ENCODE data around the gene ALOX15B. TPM values are rescaled to one million over a fixed set of nuclear protein-coding genes. Genes with fewer than 3 reads are reported as not detected.

The ALOX15B gene
- total RNA-seq, 5 donors from 2014 or later (not counting 1 experiment from before 2014, with no cell fraction given), result 0.10 to 0.20 (median 0.13) TPM; not detected in 2

GRCh38 chr17:8071496-8071895 lies 32.6 kb downstream of the ALOX15B start:
- Mint-ChIP-seq H3K27ac (no peak overlapping the region), H3K4me3 (peak overlapping the region in 1 of 3 donors; percentile 71), H3K9me3 (no peaks in the 10 kb centered on the region), H3K36me3 (no peaks in the 10 kb centered on the region), H3K4me1 (peaks cover 23 to 25% (median 25%) of the 10 kb centered on the region in 3 donors), H3K27me3 (peaks cover 36 to 47% of the 10 kb centered on the region in 2 donors)
- 85% methylated on average over 11 of the region's 12 CpGs for WGBS (ENCODE audit: insufficient coverage)
- ChIA-PET POLR2A (interaction anchor here in 1 of 2 donors (0.6 kb wide), 1 partner anchor 181 kb away, joined by 4 read pairs; no protein-coding TSS in a partner anchor), CTCF (no interaction called here)
- DNase-seq (no peak), ATAC-seq (replicated peaks in 1 of 4) (no peak)
- Histone ChIP-seq H3K4me1 (ENCODE audit: control insufficient read depth in 1 of 2, extremely low read depth in 1 of 2, insufficient read depth in 2 of 2, low read length in 2 of 2) (peaks cover 4 to 26% of the 10 kb centered on the region in 2 experiments), H3K9me3 (no peaks in the 10 kb centered on the region), H3K27me3 (replicated peaks in 1 of 2; ENCODE audit: control insufficient read depth in 2 of 2, extremely low read depth in 1 of 2, insufficient read depth in 2 of 2, low read length in 1 of 2) (peaks cover 4 to 72% of the 10 kb centered on the region in 2 experiments), H3K27ac (ENCODE audit: low read length) (no peak overlapping the region), H3K4me3 (ENCODE audit: control insufficient read depth in 1 of 2, extremely low read depth in 1 of 2, low read length in 1 of 2) (no peak overlapping the region), H3K36me3 (ENCODE audit: control insufficient read depth in 2 of 2, extremely low read depth in 1 of 2, insufficient read depth in 1 of 2, low read length in 1 of 2) (no peaks in the 10 kb centered on the region)

- peaks cover 23 to 25% (median 25%) of the 10 kb centered on the region in 3 donors for H3K4me1 Mint-ChIP-seq
- Histone ChIP-seq H3K36me3 (ENCODE audit: control insufficient read depth in 2 of 2, extremely low read depth in 1 of 2, insufficient read depth in 1 of 2, low read length in 1 of 2) (no peaks in the 10 kb centered on the region), H3K4me3 (ENCODE audit: control insufficient read depth in 1 of 2, extremely low read depth in 1 of 2, low read length in 1 of 2) (peak overlapping the region in 1 of 2 donors; percentile 35), H3K27me3 (replicated peaks in 1 of 2; ENCODE audit: control insufficient read depth in 2 of 2, extremely low read depth in 1 of 2, insufficient read depth in 2 of 2, low read length in 1 of 2) (peaks cover 7 to 72% of the 10 kb centered on the region in 2 experiments), H3K4me1 (ENCODE audit: control insufficient read depth in 1 of 2, extremely low read depth in 1 of 2, insufficient read depth in 2 of 2, low read length in 2 of 2) (peaks cover 4 to 26% of the 10 kb centered on the region in 2 experiments), H3K27ac (ENCODE audit: low read length) (no peak overlapping the region), H3K9me3 (no peaks in the 10 kb centered on the region)
- H3K4me3 Mint-ChIP-seq, result peak overlapping the region; percentile 63 to 71 (median 66)
- WGBS (ENCODE audit: insufficient coverage), result 10% methylated on average over 27 of the region's 28 CpGs
- CTCF ChIA-PET, result no interaction called here
- H3K27me3 Mint-ChIP-seq, result peaks cover 36 to 47% of the 10 kb centered on the region in 2 donors
- no peaks in the 10 kb centered on the region for H3K9me3 Mint-ChIP-seq
- no peaks in the 10 kb centered on the region for H3K36me3 Mint-ChIP-seq
- no peak for DNase-seq
- POLR2A ChIA-PET, result interaction anchor here in 1 of 2 donors (0.6 kb wide), 1 partner anchor 180 kb away, joined by 4 read pairs; no protein-coding TSS in a partner anchor
- peak; percentile 16 to 36 (median 20) for ATAC-seq (replicated peaks in 1 of 4)
- H3K27ac Mint-ChIP-seq, result no peak overlapping the region
These were observed 33.5 kb downstream of the ALOX15B start for GRCh38 chr17:8072341-8072728.

DNA sequence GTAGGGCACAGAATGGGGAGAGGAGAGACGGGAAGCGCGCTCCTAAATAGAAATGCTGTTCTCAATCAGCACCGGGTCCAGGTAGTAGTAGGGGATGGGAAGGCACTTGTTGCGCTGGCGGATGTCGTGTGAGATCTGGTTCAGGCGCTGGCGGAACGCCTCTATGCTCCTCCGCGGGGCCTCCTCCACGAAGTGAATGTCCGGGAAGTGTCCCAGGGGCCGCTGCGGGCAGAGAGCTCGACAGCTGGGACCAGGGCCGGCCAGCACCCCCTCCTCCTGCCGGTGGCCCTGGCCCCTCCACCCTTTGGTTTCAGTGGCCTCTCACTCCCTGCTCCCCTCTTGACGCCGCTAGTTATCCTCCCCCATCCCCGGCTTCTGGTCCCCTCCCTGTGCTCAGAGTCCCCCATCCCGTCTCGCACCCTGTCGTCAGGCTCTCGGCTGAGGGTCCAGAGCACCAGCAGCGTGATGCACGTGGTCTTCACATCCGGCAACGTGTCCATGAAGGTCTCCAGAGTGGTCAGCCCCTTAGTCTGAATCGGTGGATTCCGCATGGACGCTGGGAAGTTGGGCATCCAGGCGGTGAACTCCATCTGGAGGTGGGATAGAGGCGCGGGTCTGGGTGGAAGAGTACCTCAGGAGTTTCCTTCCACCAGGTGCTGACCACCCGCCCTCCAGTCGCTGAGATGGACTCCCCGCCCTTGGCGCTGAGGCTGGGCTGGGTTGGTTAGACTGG lies 34.0 kb downstream of the ALOX15B start:
- H3K4me1 ChIP-seq (ENCODE audit: control insufficient read depth in 1 of 2, extremely low read depth in 1 of 2, insufficient read depth in 2 of 2, low read length in 2 of 2), result peaks cover 4 to 26% of the 10 kb centered on the region in 2 experiments
- CTCF ChIA-PET, result interaction anchor here (0.6 to 1.9 kb wide), 5 partner anchors 10 to 47 kb away, joined by 3 to 12 read pairs (median 5); partner anchors contain the start of gene ALOX12B (in 1 of the 2)
- H3K27me3 ChIP-seq (replicated peaks in 1 of 2; ENCODE audit: control insufficient read depth in 2 of 2, extremely low read depth in 1 of 2, insufficient read depth in 2 of 2, low read length in 1 of 2), result peaks cover 8 to 71% of the 10 kb centered on the region in 2 experiments
- POLR2A ChIA-PET, result no interaction called here
- peaks cover 23 to 28% (median 25%) of the 10 kb centered on the region in 3 donors for H3K4me1 Mint-ChIP-seq
- H3K27ac Mint-ChIP-seq, result no peak overlapping the region
- peak; percentile 61 to 74 (median 68) for ATAC-seq (replicated peaks in 1 of 4)
- 5% methylated on average over 34 of the region's 40 CpGs for WGBS (ENCODE audit: insufficient coverage)
- H3K4me3 ChIP-seq (ENCODE audit: control insufficient read depth in 1 of 2, extremely low read depth in 1 of 2, low read length in 1 of 2), result peak overlapping the region; percentile 35 to 36
- H3K36me3 ChIP-seq (ENCODE audit: control insufficient read depth in 2 of 2, extremely low read depth in 1 of 2, insufficient read depth in 1 of 2, low read length in 1 of 2), result no peaks in the 10 kb centered on the region
- H3K27me3 Mint-ChIP-seq, result peaks cover 36 to 49% of the 10 kb centered on the region in 2 donors
- H3K27ac ChIP-seq (ENCODE audit: low read length), result no peak overlapping the region
- H3K4me3 Mint-ChIP-seq, result peak overlapping the region; percentile 63 to 71 (median 66)
- DNase-seq, result peak in 19 of 35 experiments; percentile 13 to 62 (median 31)
- H3K9me3 Mint-ChIP-seq, result no peaks in the 10 kb centered on the region
- H3K36me3 Mint-ChIP-seq, result no peaks in the 10 kb centered on the region
- no peaks in the 10 kb centered on the region for H3K9me3 ChIP-seq

DNA sequence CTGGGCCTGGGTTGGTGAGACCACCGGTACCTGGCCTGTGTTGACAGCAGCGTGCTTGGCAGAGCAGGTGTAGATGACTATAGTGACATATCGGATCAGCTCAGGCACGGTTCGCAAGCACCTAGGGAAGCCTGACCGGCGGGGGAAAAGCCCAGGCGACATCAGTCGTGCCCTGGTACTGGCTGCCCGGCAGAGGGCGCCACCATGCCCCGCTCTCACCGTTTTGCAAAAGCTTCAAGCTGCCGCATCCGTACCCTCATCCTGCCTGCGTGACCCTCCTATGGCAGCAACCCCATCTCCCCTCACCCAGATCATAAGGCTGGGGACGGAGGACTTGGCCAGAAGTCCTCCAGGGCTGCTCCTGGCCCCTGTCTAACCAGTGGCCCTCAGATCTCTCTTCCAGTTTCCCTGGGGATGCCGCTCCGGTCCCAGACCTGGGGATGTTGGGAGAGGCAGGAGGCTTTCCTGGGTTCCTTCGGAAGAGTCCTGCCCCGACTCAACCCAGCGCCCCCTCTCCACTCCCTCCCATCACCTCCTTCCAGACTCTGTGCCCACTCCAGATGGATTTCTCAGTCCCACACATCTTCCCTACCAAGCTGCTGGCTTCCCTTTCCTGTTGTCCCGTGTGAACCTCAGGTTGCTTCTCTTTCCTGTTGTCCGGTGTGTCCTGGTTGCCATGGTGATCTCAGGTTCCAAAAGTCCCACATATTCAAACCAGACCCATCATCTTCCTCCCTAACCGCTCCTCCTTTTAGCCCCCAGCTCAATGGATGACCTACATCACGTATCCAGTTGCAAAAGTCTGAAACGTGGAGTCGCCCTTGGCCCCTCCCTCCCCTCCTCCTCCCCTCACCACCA lies 35.0 kb downstream of the ALOX15B start:
- ATAC-seq (replicated peaks in 1 of 4) (peak; percentile 78 to 93 (median 84)), DNase-seq (peak; percentile 65 to 94 (median 81))
- Mint-ChIP-seq H3K9me3 (no peaks in the 10 kb centered on the region), H3K27me3 (peaks cover 36 to 49% of the 10 kb centered on the region in 2 donors), H3K27ac (peak overlapping the region in 1 of 2 donors; percentile 84), H3K36me3 (no peaks in the 10 kb centered on the region), H3K4me1 (peaks cover 23 to 28% (median 25%) of the 10 kb centered on the region in 3 donors), H3K4me3 (peak overlapping the region; percentile 63 to 71 (median 66))
- Histone ChIP-seq H3K36me3 (ENCODE audit: control insufficient read depth in 2 of 2, extremely low read depth in 1 of 2, insufficient read depth in 1 of 2, low read length in 1 of 2) (no peaks in the 10 kb centered on the region), H3K4me3 (ENCODE audit: control insufficient read depth in 1 of 2, extremely low read depth in 1 of 2, low read length in 1 of 2) (peak overlapping the region in 1 of 2 donors; percentile 36), H3K9me3 (no peaks in the 10 kb centered on the region), H3K27ac (ENCODE audit: low read length) (no peak overlapping the region), H3K27me3 (replicated peaks in 1 of 2; ENCODE audit: control insufficient read depth in 2 of 2, extremely low read depth in 1 of 2, insufficient read depth in 2 of 2, low read length in 1 of 2) (peaks cover 8 to 71% of the 10 kb centered on the region in 2 experiments), H3K4me1 (ENCODE audit: control insufficient read depth in 1 of 2, extremely low read depth in 1 of 2, insufficient read depth in 2 of 2, low read length in 2 of 2) (peaks cover 4 to 31% of the 10 kb centered on the region in 2 experiments)
- 8% methylated on average over 22 of the region's 28 CpGs for WGBS (ENCODE audit: insufficient coverage)
- POLR2A ChIA-PET, result no interaction called here
- CTCF ChIA-PET, result interaction anchor here (0.6 to 1.9 kb wide), 12 partner anchors 9 to 154 kb away, joined by 3 to 12 read pairs (median 4); partner anchors contain the start of gene ALOX12B (in 1 of the 2)

DNA sequence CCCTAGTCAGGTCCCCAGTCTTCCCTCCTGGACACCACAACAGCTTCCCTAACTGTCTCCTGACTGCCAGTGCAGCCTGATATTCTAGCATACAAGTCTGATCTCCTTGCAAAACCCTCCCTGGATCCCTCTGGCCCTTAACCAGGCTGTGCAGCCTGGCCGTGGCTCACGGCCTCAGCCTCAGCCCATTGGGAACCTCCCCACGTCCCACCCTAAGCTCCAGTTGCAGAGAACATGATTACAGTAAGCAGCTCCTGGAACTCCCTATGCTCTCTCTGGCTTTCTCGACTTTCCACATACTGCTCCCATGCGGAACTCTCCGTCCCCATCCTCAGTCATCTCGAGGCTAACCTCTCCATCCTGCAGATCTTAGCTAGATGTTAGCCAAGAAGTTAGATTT lies 35.7 kb downstream of the ALOX15B start:
- DNase-seq, result no peak
- Histone ChIP-seq H3K27me3 (replicated peaks in 1 of 2; ENCODE audit: control insufficient read depth in 2 of 2, extremely low read depth in 1 of 2, insufficient read depth in 2 of 2, low read length in 1 of 2) (peaks cover 8 to 71% of the 10 kb centered on the region in 2 experiments), H3K4me3 (ENCODE audit: control insufficient read depth in 1 of 2, extremely low read depth in 1 of 2, low read length in 1 of 2) (no peak overlapping the region), H3K27ac (ENCODE audit: low read length) (no peak overlapping the region), H3K9me3 (no peaks in the 10 kb centered on the region), H3K36me3 (ENCODE audit: control insufficient read depth in 2 of 2, extremely low read depth in 1 of 2, insufficient read depth in 1 of 2, low read length in 1 of 2) (no peaks in the 10 kb centered on the region), H3K4me1 (ENCODE audit: control insufficient read depth in 1 of 2, extremely low read depth in 1 of 2, insufficient read depth in 2 of 2, low read length in 2 of 2) (peaks cover 6 to 36% of the 10 kb centered on the region in 2 experiments)
- no peak for ATAC-seq (replicated peaks in 1 of 4)
- H3K4me1 Mint-ChIP-seq, result peaks cover 28 to 32% (median 28%) of the 10 kb centered on the region in 3 donors
- ChIA-PET CTCF (interaction anchor here (0.5 to 1.9 kb wide), 10 partner anchors 14 to 313 kb away, joined by 3 to 10 read pairs (median 4); no protein-coding TSS in a partner anchor), POLR2A (interaction anchor here in 1 of 2 donors (0.5 kb wide), 1 partner anchor 150 kb away, joined by 3 read pairs; no protein-coding TSS in a partner anchor)
- H3K36me3 Mint-ChIP-seq, result no peaks in the 10 kb centered on the region
- WGBS (ENCODE audit: insufficient coverage), result 70% methylated on average over 6 of the region's 7 CpGs
- H3K9me3 Mint-ChIP-seq, result no peaks in the 10 kb centered on the region
- no peak overlapping the region for H3K27ac Mint-ChIP-seq
- H3K4me3 Mint-ChIP-seq, result peak overlapping the region in 1 of 3 donors; percentile 71
- peaks cover 36 to 49% of the 10 kb centered on the region in 2 donors for H3K27me3 Mint-ChIP-seq

Measured in T-cell (primary cell).